SU-DHL-6 (cell line): Measurements from ENCODE around the gene HMX1.

Experiments
- CTCF ChIP-seq: fragments of 200-600 bp; sonication (generic); IDR thresholded peaks from one replicate; pipeline ENCODE4 v1.5.1; 2017; ENCODE audit warnings: antibody characterized with exemption, mild to moderate bottlenecking, low read length, moderate library complexity; ENCODE audit not compliant: insufficient read depth, poor library complexity, severe bottlenecking
- EZH2phosphoT487 ChIP-seq: fragments of 200-600 bp; sonication (generic), shearing (Covaris generic); conservative IDR thresholded peaks from 2 replicates; pipeline ENCODE4 v1.6.1; 2018; ENCODE audit warnings: mild to moderate bottlenecking, antibody characterized with exemption, low read length, moderate library complexity, mixed read lengths

- TF ChIP-seq CTCF (no peak), EZH2phosphoT487 (no peak)
Observed at GRCh38 chr4:8860892-8861575, 10.6 kb downstream of the HMX1 start.
